Muscle layer of duodenum (tissue), 2 donors: ENCODE measurements around the gene RNASEH1.
"Not testable (repeated sequence)": the region's sequence is repeated elsewhere in the genome, so short reads cannot be mapped to it uniquely, and the experiment has no call there.

ENCODE experiments used
- H3K27ac ChIP-seq: one replicate; pipeline ENCODE4 v1.7.0; 2013; ENCODE audit warnings: mild to moderate bottlenecking, low read length
- H3K27me3 ChIP-seq: one replicate; pipeline ENCODE4 v1.7.0; 2013; ENCODE audit warnings: low read depth, mild to moderate bottlenecking, control low read depth, low read length
- H3K36me3 ChIP-seq, 2 donors: one replicate each; pipeline ENCODE4 v1.7.0; 2013; ENCODE audit warnings: low read length in 2 of 2, control low read depth in 1 of 2, mild to moderate bottlenecking in 1 of 2; ENCODE audit not compliant: insufficient read depth in 2 of 2, control insufficient read depth in 1 of 2
- H3K4me1 ChIP-seq, 2 donors: one replicate each; pipeline ENCODE4 v1.7.0; 2013; ENCODE audit warnings: low read length in 2 of 2, mild to moderate bottlenecking in 2 of 2, control low read depth in 1 of 2, moderate library complexity in 1 of 2; ENCODE audit not compliant: insufficient read depth in 2 of 2, control insufficient read depth in 1 of 2
- H3K4me3 ChIP-seq, 2 donors: one replicate each; pipeline ENCODE4 v1.7.0; 2013; ENCODE audit warnings: low read length in 2 of 2, low read depth in 1 of 2, mild to moderate bottlenecking in 1 of 2
- H3K9me3 ChIP-seq, 2 donors: one replicate each; pipeline ENCODE4 v1.7.0; 2013; ENCODE audit warnings: low read length in 2 of 2, control low read depth in 1 of 2, mild to moderate bottlenecking in 1 of 2; ENCODE audit not compliant: control insufficient read depth in 1 of 2
- donor health status: healthy.

RNASEH1 gene

GRCh38 chr2:3527886-3528785 is 30.0 kb downstream of the RNASEH1 start:
- Histone ChIP-seq H3K4me3 (no peak overlapping the region), H3K4me1 (peaks cover 15 to 24% of the 10 kb centered on the region in 2 donors), H3K9me3 (no peaks in the 10 kb centered on the region), H3K27ac (no peak overlapping the region), H3K36me3 (peaks cover 0 to 10% of the 10 kb centered on the region in 2 donors), H3K27me3 (no peaks in the 10 kb centered on the region)

GRCh38 chr2:3526871-3527270 is 31.3 kb downstream of the RNASEH1 start:
- H3K27me3 ChIP-seq = no peaks in the 10 kb centered on the region
- no peak overlapping the region for H3K4me3 ChIP-seq
- peaks cover 15 to 20% of the 10 kb centered on the region in 2 donors for H3K4me1 ChIP-seq
- H3K36me3 ChIP-seq = peaks cover 0 to 2% of the 10 kb centered on the region in 2 donors
- H3K9me3 ChIP-seq = no peaks in the 10 kb centered on the region
- H3K27ac ChIP-seq = no peak overlapping the region

GRCh38 chr2:3523551-3524041 is 34.5 kb downstream of the RNASEH1 start:
- no peaks in the 10 kb centered on the region for H3K27me3 ChIP-seq
- H3K4me1 ChIP-seq = peaks cover 24 to 38% of the 10 kb centered on the region in 2 donors
- H3K4me3 ChIP-seq = peak overlapping the region; percentile 18 to 25
- H3K9me3 ChIP-seq = no peaks in the 10 kb centered on the region
- H3K36me3 ChIP-seq = peaks cover 0 to under 1% of the 10 kb centered on the region in 2 donors
- H3K27ac ChIP-seq = peak overlapping the region; percentile 77

GRCh38 chr2:3522961-3523421 is 35.1 kb downstream of the RNASEH1 start:
- no peaks in the 10 kb centered on the region for H3K9me3 ChIP-seq
- peaks cover 0 to 5% of the 10 kb centered on the region in 2 donors for H3K36me3 ChIP-seq
- H3K4me1 ChIP-seq = peaks cover 24 to 42% of the 10 kb centered on the region in 2 donors
- H3K27ac ChIP-seq = peak overlapping the region; percentile 77
- no peaks in the 10 kb centered on the region for H3K27me3 ChIP-seq
- H3K4me3 ChIP-seq = peak overlapping the region; percentile 18 to 25

GRCh38 chr2:3520591-3520990 is 37.5 kb downstream of the RNASEH1 start:
- Histone ChIP-seq H3K27ac (no peak overlapping the region), H3K27me3 (no peaks in the 10 kb centered on the region), H3K4me3 (peak overlapping the region in 1 of 2 donors; percentile 88), H3K36me3 (peaks cover 0 to 5% of the 10 kb centered on the region in 2 donors), H3K4me1 (peaks cover 24 to 46% of the 10 kb centered on the region in 2 donors), H3K9me3 (no peaks in the 10 kb centered on the region)

- Histone ChIP-seq H3K4me1 (peaks cover 19 to 38% of the 10 kb centered on the region in 2 donors), H3K4me3 (peak within 1 kb of the TSS; percentile 88 to 91), H3K27me3 (no peaks in the 10 kb centered on the region), H3K36me3 (peaks cover 0 to 5% of the 10 kb centered on the region in 2 donors), H3K9me3 (no peaks in the 10 kb centered on the region), H3K27ac (peak within 1 kb of the TSS; percentile 72)
These were observed 38.6 kb downstream of the RNASEH1 start, which contains the start of gene ADI1 for GRCh38 chr2:3519255-3520205. Gene ADI1, minus strand, starts transcription at chr2:3519531. Its CDS starts 44 bp downstream, at chr2:3519487.

GRCh38 chr2:3518496-3519254 is 39.5 kb downstream of the RNASEH1 start:
- Histone ChIP-seq H3K36me3 (peaks cover 0 to 6% of the 10 kb centered on the region in 2 donors), H3K4me1 (peaks cover 14 to 31% of the 10 kb centered on the region in 2 donors), H3K27ac (peak overlapping the region; percentile 72), H3K27me3 (no peaks in the 10 kb centered on the region), H3K9me3 (no peaks in the 10 kb centered on the region), H3K4me3 (peak overlapping the region; percentile 88 to 91)

- peaks cover 0 to 13% of the 10 kb centered on the region in 2 donors for H3K36me3 ChIP-seq
- no peaks in the 10 kb centered on the region for H3K27me3 ChIP-seq
- peak overlapping the region; percentile 72 for H3K27ac ChIP-seq
- H3K4me1 ChIP-seq = peaks cover 9 to 31% of the 10 kb centered on the region in 2 donors
- no peaks in the 10 kb centered on the region for H3K9me3 ChIP-seq
- H3K4me3 ChIP-seq = peak overlapping the region; percentile 88 to 91
These were observed 40.1 kb downstream of the RNASEH1 start for GRCh38 chr2:3517948-3518495.

- Histone ChIP-seq H3K9me3 (no peaks in the 10 kb centered on the region), H3K4me1 (peaks cover 9 to 26% of the 10 kb centered on the region in 2 donors), H3K36me3 (peaks cover 9 to 25% of the 10 kb centered on the region in 2 donors), H3K27me3 (no peaks in the 10 kb centered on the region), H3K4me3 (no peak overlapping the region), H3K27ac (no peak overlapping the region)
These were observed 41.3 kb downstream of the RNASEH1 start for GRCh38 chr2:3516831-3517230.

- not testable (repeated sequence) for H3K27ac ChIP-seq
- peaks cover 8 to 16% of the 10 kb centered on the region in 2 donors for H3K4me1 ChIP-seq
These were observed 42.7 kb downstream of the RNASEH1 start for GRCh38 chr2:3515438-3515837.

More at GRCh38 chr2:3515438-3515837, 42.7 kb downstream of the RNASEH1 start:
- not testable (repeated sequence) for H3K27me3 ChIP-seq, H3K9me3 ChIP-seq, H3K4me3 ChIP-seq
- H3K36me3 ChIP-seq = peaks cover 19 to 38% of the 10 kb centered on the region in 2 donors
